AG09309 (cell line): Measurements from ENCODE around the gene RHEBL1.

Source experiments
- DNase-seq: peaks from one replicate; pipeline ENCODE4 v3.0.0-alpha.2; 2010; ENCODE audit warnings: low read depth
- H3K4me3 ChIP-seq: 2 replicates; pipeline ENCODE4 v1.5.1; 2011; ENCODE audit warnings: mild to moderate bottlenecking, low read depth, low read length, moderate library complexity; ENCODE audit not compliant: control insufficient read depth
- TF ChIP-seq, protein P1 (sequence below): IDR thresholded peaks from 2 replicates; pipeline ENCODE4 v1.5.1; 2011; ENCODE audit warnings: mild to moderate bottlenecking, low read depth, low read length, inconsistent platforms; ENCODE audit not compliant: insufficient read depth, control insufficient read depth; ENCODE audit errors: missing control alignments

RHEBL1 gene

DNA sequence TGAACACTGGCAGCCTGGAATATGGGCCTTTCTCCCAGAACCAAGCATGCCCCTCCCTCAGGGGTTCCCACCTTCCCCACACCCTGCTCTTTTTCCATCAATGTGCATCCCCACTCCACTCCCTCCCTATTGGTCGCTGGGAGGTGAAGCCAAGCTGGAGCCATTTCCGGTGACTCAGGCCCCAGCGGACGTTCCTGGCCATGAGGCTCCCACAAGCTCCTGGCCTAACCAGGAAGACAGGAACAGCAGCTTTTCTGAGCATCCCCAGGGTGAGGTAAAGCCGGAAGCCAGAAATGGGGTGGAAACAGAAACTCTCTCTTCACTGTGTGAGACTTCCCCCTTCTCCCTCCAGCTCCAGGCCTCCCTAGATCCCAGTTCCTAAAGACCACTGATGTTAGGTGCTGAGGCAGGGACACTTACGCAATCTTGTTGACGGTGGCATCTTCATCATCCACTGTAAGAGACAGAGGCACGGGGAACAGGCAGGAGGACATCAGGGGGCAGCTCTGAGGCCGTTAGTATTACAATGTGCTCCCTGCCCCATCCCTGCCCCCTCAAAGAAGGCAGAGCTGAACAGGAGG, 35.8 kb upstream of the RHEBL1 start:
- no peak for DNase-seq
- no peak overlapping the region for H3K4me3 ChIP-seq
- TF ChIP-seq, protein P1, sequence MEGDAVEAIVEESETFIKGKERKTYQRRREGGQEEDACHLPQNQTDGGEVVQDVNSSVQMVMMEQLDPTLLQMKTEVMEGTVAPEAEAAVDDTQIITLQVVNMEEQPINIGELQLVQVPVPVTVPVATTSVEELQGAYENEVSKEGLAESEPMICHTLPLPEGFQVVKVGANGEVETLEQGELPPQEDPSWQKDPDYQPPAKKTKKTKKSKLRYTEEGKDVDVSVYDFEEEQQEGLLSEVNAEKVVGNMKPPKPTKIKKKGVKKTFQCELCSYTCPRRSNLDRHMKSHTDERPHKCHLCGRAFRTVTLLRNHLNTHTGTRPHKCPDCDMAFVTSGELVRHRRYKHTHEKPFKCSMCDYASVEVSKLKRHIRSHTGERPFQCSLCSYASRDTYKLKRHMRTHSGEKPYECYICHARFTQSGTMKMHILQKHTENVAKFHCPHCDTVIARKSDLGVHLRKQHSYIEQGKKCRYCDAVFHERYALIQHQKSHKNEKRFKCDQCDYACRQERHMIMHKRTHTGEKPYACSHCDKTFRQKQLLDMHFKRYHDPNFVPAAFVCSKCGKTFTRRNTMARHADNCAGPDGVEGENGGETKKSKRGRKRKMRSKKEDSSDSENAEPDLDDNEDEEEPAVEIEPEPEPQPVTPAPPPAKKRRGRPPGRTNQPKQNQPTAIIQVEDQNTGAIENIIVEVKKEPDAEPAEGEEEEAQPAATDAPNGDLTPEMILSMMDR = no peak

DNA sequence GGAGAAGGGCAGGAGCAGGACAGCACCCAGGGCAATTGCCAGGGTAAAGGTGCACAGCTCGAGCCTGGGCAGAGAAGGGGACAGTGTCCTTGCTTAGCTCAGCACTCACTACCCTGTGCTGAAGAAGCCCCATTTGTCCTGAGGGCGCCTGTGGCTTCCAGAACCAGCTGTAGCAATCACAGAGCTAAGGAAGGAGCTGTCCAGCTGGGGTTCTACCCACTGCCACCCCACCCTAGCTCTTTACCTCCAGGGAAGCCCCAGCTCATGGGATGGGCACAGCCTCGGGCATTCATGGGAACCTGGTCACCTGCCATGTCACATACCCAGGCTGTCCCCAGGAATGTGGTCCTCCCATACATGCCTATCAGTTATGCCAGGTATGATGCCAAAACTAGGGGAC, 35.0 kb upstream of the RHEBL1 start:
- H3K4me3 ChIP-seq = no peak overlapping the region
- TF ChIP-seq, protein P1 = no peak
- DNase-seq = no peak

DNA sequence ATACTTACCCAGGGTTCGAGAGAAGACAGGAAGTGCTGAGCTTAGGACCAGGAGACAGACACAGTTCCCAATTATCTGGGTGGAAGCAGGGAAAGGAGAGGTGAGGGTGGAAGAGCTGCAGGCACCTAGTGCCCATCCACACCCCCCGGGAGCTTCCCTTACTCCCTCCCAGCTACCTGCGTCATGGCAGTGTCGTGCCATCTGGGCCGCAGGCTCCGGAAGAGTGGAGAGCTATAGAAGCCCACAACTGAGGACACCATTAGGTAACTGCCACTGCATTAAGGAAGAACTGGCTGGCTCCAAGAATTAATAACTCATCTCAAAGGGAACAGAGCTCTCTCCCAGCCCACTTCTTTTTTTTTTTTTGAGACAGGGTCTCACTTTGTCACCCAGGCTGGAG, 30.6 kb upstream of the RHEBL1 start:
- DNase-seq = no peak
- no peak overlapping the region for H3K4me3 ChIP-seq
- TF ChIP-seq, protein P1 = no peak

DNA sequence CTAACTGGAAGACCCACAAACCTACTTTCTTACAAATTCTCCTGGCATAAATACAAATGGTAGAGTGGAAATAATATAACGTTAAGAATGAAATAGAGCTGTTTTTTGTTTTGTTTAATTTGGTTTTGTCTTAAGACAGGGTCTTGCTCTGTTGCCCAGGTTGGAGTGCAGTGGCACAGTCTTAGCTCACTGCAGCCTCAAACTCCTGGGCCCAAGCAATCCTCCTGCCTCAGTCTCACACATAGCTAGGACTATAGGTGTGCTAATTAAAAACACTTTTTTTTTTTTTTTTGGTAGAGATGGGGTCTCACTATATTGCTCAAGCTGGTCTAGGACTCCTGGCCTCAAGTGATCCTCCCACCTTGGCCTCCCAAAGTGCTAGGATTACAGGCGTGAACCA, 28.9 kb upstream of the RHEBL1 start:
- TF ChIP-seq, protein P1 = no peak
- no peak for DNase-seq
- no peak overlapping the region for H3K4me3 ChIP-seq

DNA sequence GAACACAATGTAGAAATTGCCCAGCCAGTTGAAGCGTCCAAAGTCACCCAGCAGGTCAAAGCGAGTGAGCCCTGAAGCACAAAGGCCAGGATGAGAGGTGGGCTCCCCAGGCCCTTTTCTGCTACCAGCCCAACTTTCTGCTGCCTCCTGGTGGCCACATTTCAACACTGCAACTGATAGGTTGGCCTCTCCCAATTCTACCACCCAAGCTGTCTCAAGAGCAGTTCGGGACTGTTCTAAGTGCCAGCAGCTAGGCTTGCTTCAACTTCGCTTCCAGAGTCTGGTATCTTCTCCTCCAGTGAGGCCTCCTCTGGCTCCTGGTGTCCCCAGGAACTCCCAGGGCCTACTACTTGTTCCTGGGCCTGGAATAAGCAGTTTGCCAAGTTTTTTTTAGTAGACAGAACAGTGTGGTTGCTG, 28.3 kb upstream of the RHEBL1 start:
- DNase-seq = no peak
- TF ChIP-seq, protein P1 = peak; percentile 85
- H3K4me3 ChIP-seq = no peak overlapping the region

DNA sequence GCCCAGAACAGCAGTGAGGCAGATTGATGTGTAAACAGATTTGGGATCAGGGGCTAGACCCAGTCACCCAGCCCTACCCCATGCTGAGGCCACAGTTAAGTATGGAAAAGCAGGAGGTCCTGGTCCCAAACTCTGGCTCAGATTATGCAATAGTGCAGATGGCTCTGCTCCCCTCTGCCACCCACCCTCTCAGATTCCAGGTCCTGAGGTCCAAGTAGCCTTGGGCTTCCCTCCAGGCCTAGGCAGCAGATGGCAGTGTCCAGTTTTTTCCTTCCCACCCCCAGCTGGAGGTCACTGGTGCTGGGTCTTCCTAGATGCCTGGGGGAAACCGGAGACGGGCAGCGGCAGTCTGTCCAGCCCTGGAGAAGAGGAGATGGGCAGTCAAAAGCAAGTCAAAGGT, 27.6 kb upstream of the RHEBL1 start:
- DNase-seq = no peak

More for the DNA sequence above, 27.6 kb upstream of the RHEBL1 start:
- H3K4me3 ChIP-seq = no peak overlapping the region
- TF ChIP-seq, protein P1 = no peak
